Measurements from ENCODE around the gene APBA1.

- no peak for TF ChIP-seq CTCF (conservative IDR thresholded peaks at IDR 0.05 in 1 of 2, IDR thresholded peaks at IDR 0.05 in 1 of 2; ENCODE audit: extremely low read depth in 1 of 2, insufficient read depth in 1 of 2, low read depth in 1 of 2, low read length in 2 of 2)
- TF ChIP-seq EZH2 (IDR thresholded peaks at IDR 0.05; ENCODE audit: borderline replicate concordance, low read length), result no peak
Measured at GRCh38 chr9:69677931-69678330, 5.8 kb upstream of the APBA1 start.
